OCI-LY7 (cell line): ENCODE results near the gene TRIM7. TPM values are rescaled to one million over a fixed set of nuclear protein-coding genes. Genes with fewer than 3 reads are reported as not detected.
A peak's percentile ranks its signal among the peaks of the same experiment; 100 is the strongest.

Experiments used
- BruUV-seq: library from RNA; stranded (reverse); fragments of 400-500 nt; replicated peaks from 2 replicates; lab custom pipeline; 2021; lab: Mats Ljungman, UMichigan
- CTCF ChIA-PET: fragments of 300-600 bp; sonication (Branson Sonifier 250); formaldehyde crosslinking; loops from one replicate; lab custom pipeline; 2022; ENCODE audit warnings: antibody characterized with exemption; ENCODE audit not compliant: unreplicated experiment; lab: Charles Lee
- POLR2A ChIA-PET: fragments of 300-600 bp; sonication (Branson Sonifier 250); formaldehyde crosslinking; loops from one replicate; lab custom pipeline; 2022; ENCODE audit warnings: antibody characterized with exemption; lab: Charles Lee
- DNase-seq: peaks from one replicate; pipeline ENCODE4 v3.0.0-alpha.2; 2015; ENCODE audit warnings: low spot score
- H2AFZ ChIP-seq: fragments of 200-600 bp; sonication (generic), shearing (Covaris generic); 2 replicates; pipeline ENCODE4 v1.6.1; 2014; ENCODE audit warnings: mild to moderate bottlenecking, antibody characterized with exemption, low read length, moderate library complexity
- H3K27ac ChIP-seq: fragments of 200-600 bp; sonication (generic); 2 replicates; pipeline ENCODE4 v1.5.1; 2014; ENCODE audit warnings: mixed run types, low read depth, mild to moderate bottlenecking, moderate library complexity, low read length, inconsistent platforms; ENCODE audit not compliant: poor library complexity, severe bottlenecking
- H3K36me3 ChIP-seq: fragments of 200-600 bp; sonication (generic); 2 replicates; pipeline ENCODE4 v1.6.1; 2014; ENCODE audit warnings: mild to moderate bottlenecking, antibody characterized with exemption, low read length, moderate library complexity, mixed read lengths; ENCODE audit not compliant: insufficient read depth
- H3K4me1 ChIP-seq: fragments of 200-600 bp; sonication (generic); 2 replicates; pipeline ENCODE4 v1.5.1; 2014; ENCODE audit warnings: mild to moderate bottlenecking, low read length; ENCODE audit not compliant: insufficient read depth, poor library complexity, severe bottlenecking
- H3K4me2 ChIP-seq: fragments of 200-600 bp; sonication (generic); 2 replicates; pipeline ENCODE4 v1.6.1; 2014; ENCODE audit warnings: mild to moderate bottlenecking, low read length
- H3K4me3 ChIP-seq: fragments of 200-600 bp; sonication (generic); 2 replicates; pipeline ENCODE4 v1.5.1; 2014; ENCODE audit warnings: mild to moderate bottlenecking, low read depth, low read length; ENCODE audit not compliant: poor library complexity, severe bottlenecking
- H3K79me2 ChIP-seq: fragments of 200-600 bp; sonication (generic); 2 replicates; pipeline ENCODE4 v1.6.1; 2016; ENCODE audit warnings: low read depth, mild to moderate bottlenecking, low read length, moderate library complexity, mixed read lengths; ENCODE audit not compliant: insufficient read depth
- H3K9me2 ChIP-seq: fragments of 200-600 bp; sonication (generic); 2 replicates; pipeline ENCODE4 v1.6.1; 2016; ENCODE audit warnings: mild to moderate bottlenecking, low read length, mixed read lengths; ENCODE audit not compliant: insufficient read depth
- H3K9me3 ChIP-seq: fragments of 200-600 bp; sonication (generic); 2 replicates; pipeline ENCODE4 v1.6.1; 2014; ENCODE audit warnings: mild to moderate bottlenecking, mixed run types, low read length, mixed read lengths
- H4K20me1 ChIP-seq: fragments of 200-600 bp; sonication (generic); 2 replicates; pipeline ENCODE4 v1.6.1; 2014; ENCODE audit warnings: mild to moderate bottlenecking, antibody characterized with exemption, low read length, moderate library complexity, mixed read lengths; ENCODE audit not compliant: insufficient read depth
- EZH2phosphoT487 ChIP-seq: fragments of 200-600 bp; sonication (generic); IDR thresholded peaks from 2 replicates; pipeline ENCODE4 v1.6.1; 2018; ENCODE audit warnings: low read depth, borderline replicate concordance, mild to moderate bottlenecking, mixed run types, antibody characterized with exemption, low read length, moderate library complexity, mixed read lengths
- intact Hi-C: fragments of 100-400 bp; cut with micrococcal nuclease; formaldehyde crosslinking; loops from one replicate; pipeline ENCODE4 v1.10.0; 2022; ENCODE audit not compliant: unreplicated experiment
- total RNA-seq, 2 experiments: library from RNA; depleted of rRNA in 1 of 2; stranded (reverse); fragments of >200 nt in 1 of 2; shearing (Covaris generic) in 1 of 2; gene quantifications; 2 replicates each; pipeline ENCODE4 v1.2.3, GENCODE V29; 2014 to 2022
- TF ChIP-seq, protein P1 (sequence below): fragments of 200-600 bp; sonication (generic); conservative IDR thresholded peaks from 2 replicates; pipeline ENCODE4 v1.5.1; 2014; ENCODE audit warnings: mild to moderate bottlenecking, antibody characterized with exemption, low read length, moderate library complexity, mixed read lengths

Gene TRIM7
- total RNA-seq, 2 experiments from 2014 or later = 0.22 to 1.8 TPM

GRCh38 chr5:181167814-181168488 lies 37.0 kb downstream of the TRIM7 start:
- Histone ChIP-seq H3K4me3 (peak overlapping the region; percentile 56), H3K4me1 (peaks cover 79% of the 10 kb centered on the region), H4K20me1 (no peaks in the 10 kb centered on the region), H3K4me2 (peak overlapping the region; percentile 59), H3K27ac (peak overlapping the region; percentile 41), H3K9me2 (no peaks in the 10 kb centered on the region), H3K9me3 (no peaks in the 10 kb centered on the region), H3K79me2 (peaks cover 13% of the 10 kb centered on the region; the same call in 1 of the 2 replicates), H3K36me3 (no peaks in the 10 kb centered on the region), H2AFZ (peak overlapping the region; percentile 62; the same call in 1 of the 2 replicates)
- POLR2A ChIA-PET = interaction anchor here (1.5 to 2.2 kb wide), 5 partner anchors 9 to 124 kb away, joined by 3 to 10 read pairs (median 7); no protein-coding TSS in a partner anchor
- BruUV-seq = no TSS peak
- CTCF ChIA-PET = interaction anchor here (1.0 kb wide), 1 partner anchor 16 kb away, joined by 3 read pairs; no protein-coding TSS in a partner anchor
- TF ChIP-seq EZH2phosphoT487 = no peak
- TF ChIP-seq, protein P1, sequence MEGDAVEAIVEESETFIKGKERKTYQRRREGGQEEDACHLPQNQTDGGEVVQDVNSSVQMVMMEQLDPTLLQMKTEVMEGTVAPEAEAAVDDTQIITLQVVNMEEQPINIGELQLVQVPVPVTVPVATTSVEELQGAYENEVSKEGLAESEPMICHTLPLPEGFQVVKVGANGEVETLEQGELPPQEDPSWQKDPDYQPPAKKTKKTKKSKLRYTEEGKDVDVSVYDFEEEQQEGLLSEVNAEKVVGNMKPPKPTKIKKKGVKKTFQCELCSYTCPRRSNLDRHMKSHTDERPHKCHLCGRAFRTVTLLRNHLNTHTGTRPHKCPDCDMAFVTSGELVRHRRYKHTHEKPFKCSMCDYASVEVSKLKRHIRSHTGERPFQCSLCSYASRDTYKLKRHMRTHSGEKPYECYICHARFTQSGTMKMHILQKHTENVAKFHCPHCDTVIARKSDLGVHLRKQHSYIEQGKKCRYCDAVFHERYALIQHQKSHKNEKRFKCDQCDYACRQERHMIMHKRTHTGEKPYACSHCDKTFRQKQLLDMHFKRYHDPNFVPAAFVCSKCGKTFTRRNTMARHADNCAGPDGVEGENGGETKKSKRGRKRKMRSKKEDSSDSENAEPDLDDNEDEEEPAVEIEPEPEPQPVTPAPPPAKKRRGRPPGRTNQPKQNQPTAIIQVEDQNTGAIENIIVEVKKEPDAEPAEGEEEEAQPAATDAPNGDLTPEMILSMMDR = peak; percentile 96
- intact Hi-C loops = no loop called here
- peak; percentile 63 for DNase-seq

DNA sequence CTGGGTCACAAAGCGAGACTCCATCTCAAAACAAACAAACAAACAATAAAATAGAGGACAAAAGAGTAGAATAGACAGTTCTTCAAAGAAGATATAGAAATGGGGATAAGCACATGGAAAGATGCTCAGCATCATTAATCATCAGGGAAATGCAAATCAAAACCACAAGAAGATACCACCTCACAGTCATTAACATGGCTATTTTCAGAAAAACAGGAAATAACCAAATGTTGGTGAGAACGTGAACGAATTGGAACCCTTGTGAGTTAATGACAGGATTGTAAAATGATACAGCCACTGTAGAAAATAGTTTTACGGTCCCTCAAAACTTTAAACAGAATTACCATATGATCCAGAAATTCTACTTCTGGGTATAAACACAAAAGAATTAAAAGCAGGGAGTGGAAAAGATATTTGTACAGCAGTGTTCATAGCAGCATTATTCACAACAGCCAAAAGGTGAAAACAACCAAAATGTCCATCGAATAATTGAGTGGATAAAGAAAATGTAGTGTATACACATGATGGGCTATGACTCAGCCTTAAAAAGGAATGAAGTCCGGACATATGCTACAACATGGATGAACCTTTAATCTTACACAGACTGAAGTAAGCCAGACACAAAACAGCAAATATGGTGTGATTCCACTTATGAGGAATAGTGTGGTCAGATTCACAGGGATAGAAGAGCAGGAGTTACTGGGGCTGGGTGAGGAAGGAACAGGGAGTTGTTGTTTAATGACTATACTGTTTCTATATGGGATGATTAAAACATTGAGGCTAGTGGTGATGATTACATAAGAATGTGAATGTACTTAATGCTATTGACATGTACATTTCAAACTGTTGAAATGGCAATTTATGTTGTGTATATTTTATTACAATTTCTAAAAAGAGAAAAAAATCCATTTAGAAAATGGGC lies 37.9 kb downstream of the TRIM7 start:
- POLR2A ChIA-PET = interaction anchor here (1.5 to 2.2 kb wide), 3 partner anchors 18 to 123 kb away, joined by 5 to 8 read pairs (median 7); no protein-coding TSS in a partner anchor
- H3K4me1 ChIP-seq = peaks cover 81% of the 10 kb centered on the region

More for the DNA sequence above, 37.9 kb downstream of the TRIM7 start:
- H3K4me3 ChIP-seq = peak overlapping the region; percentile 56
- TF ChIP-seq, protein P1 = no peak
- TF ChIP-seq EZH2phosphoT487 = no peak
- intact Hi-C loops = no loop called here
- BruUV-seq = no TSS peak
- no peaks in the 10 kb centered on the region for H4K20me1 ChIP-seq
- H2AFZ ChIP-seq = peak overlapping the region; percentile 62; the same call in 1 of the 2 replicates
- H3K9me3 ChIP-seq = no peaks in the 10 kb centered on the region
- H3K79me2 ChIP-seq = peaks cover 11% of the 10 kb centered on the region; the same call in 1 of the 2 replicates
- H3K9me2 ChIP-seq = no peaks in the 10 kb centered on the region
- peak overlapping the region; percentile 41 for H3K27ac ChIP-seq
- CTCF ChIA-PET = no interaction called here
- peak; percentile 47 for DNase-seq
- peak overlapping the region; percentile 59 for H3K4me2 ChIP-seq
- H3K36me3 ChIP-seq = no peaks in the 10 kb centered on the region
